WI38 (cell line): Measurements from ENCODE around the gene DPF3.

Experiments used
- H3K4me3 ChIP-seq: 2 replicates; pipeline ENCODE4 v1.5.1; 2011; ENCODE audit warnings: low read depth, mild to moderate bottlenecking, control low read depth, low read length
- CTCF ChIP-seq: IDR thresholded peaks from 2 replicates; pipeline ENCODE4 v1.5.1; 2012; ENCODE audit warnings: low read depth, mild to moderate bottlenecking, control low read depth, low read length

The DPF3 gene

GRCh38 chr14:72631401-72631800, 262.5 kb downstream of the DPF3 start:
- no peak for TF ChIP-seq CTCF
- H3K4me3 ChIP-seq: no peak overlapping the region

GRCh38 chr14:72630374-72630773, 263.5 kb downstream of the DPF3 start:
- no peak overlapping the region for H3K4me3 ChIP-seq

GRCh38 chr14:72629534-72629933, 264.4 kb downstream of the DPF3 start:
- no peak for TF ChIP-seq CTCF
- H3K4me3 ChIP-seq: no peak overlapping the region

More at GRCh38 chr14:72630374-72630773, 263.5 kb downstream of the DPF3 start:
- TF ChIP-seq CTCF: no peak

- H3K4me3 ChIP-seq: no peak overlapping the region
- no peak for TF ChIP-seq CTCF
Measured at GRCh38 chr14:72625689-72626088, 268.2 kb downstream of the DPF3 start.

- no peak overlapping the region for H3K4me3 ChIP-seq
- no peak for TF ChIP-seq CTCF
Measured at GRCh38 chr14:72621387-72622065, 272.4 kb downstream of the DPF3 start.

GRCh38 chr14:72619881-72620280, 274.0 kb downstream of the DPF3 start:
- no peak for TF ChIP-seq CTCF
- no peak overlapping the region for H3K4me3 ChIP-seq

GRCh38 chr14:72619111-72619571, 274.8 kb downstream of the DPF3 start:
- H3K4me3 ChIP-seq: no peak overlapping the region
- no peak for TF ChIP-seq CTCF
